Hepatocyte (in vitro differentiated cells): ENCODE results near the gene FBH1.

Experiments used
- EZH2 ChIP-seq: fragments of 200-600 bp; sonication (generic); IDR thresholded peaks from 2 replicates; pipeline ENCODE4 v1.6.1; 2016; ENCODE audit warnings: antibody characterized with exemption, mild to moderate bottlenecking, borderline replicate concordance
- EZH2phosphoT487 ChIP-seq: fragments of 200-600 bp; sonication (generic); IDR thresholded peaks from one replicate; pipeline ENCODE4 v1.6.1; 2018; ENCODE audit warnings: antibody characterized with exemption, mild to moderate bottlenecking, low read depth, moderate library complexity; ENCODE audit not compliant: unreplicated experiment, severe bottlenecking
- TF ChIP-seq, protein P1 (sequence below): fragments of 200-600 bp; sonication (generic); IDR thresholded peaks from 2 replicates; pipeline ENCODE4 v1.5.1; 2016; ENCODE audit warnings: antibody characterized with exemption, mild to moderate bottlenecking; ENCODE audit not compliant: poor library complexity

GRCh38 chr10:5945561-5946418 lies 55.7 kb downstream of the FBH1 start:
- TF ChIP-seq, protein P1, sequence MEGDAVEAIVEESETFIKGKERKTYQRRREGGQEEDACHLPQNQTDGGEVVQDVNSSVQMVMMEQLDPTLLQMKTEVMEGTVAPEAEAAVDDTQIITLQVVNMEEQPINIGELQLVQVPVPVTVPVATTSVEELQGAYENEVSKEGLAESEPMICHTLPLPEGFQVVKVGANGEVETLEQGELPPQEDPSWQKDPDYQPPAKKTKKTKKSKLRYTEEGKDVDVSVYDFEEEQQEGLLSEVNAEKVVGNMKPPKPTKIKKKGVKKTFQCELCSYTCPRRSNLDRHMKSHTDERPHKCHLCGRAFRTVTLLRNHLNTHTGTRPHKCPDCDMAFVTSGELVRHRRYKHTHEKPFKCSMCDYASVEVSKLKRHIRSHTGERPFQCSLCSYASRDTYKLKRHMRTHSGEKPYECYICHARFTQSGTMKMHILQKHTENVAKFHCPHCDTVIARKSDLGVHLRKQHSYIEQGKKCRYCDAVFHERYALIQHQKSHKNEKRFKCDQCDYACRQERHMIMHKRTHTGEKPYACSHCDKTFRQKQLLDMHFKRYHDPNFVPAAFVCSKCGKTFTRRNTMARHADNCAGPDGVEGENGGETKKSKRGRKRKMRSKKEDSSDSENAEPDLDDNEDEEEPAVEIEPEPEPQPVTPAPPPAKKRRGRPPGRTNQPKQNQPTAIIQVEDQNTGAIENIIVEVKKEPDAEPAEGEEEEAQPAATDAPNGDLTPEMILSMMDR: no peak
- TF ChIP-seq EZH2 (no peak), EZH2phosphoT487 (no peak)
